HG02763 (cell line): ENCODE results near the gene DAP.
A peak's percentile ranks its signal among the peaks of the same experiment; 100 is the strongest.

Experiments
- ATAC-seq: cut with Tn5 transposase; IDR thresholded peaks from one replicate; pipeline ENCODE4 v1.9.1; 2021; ENCODE audit warnings: mild to moderate bottlenecking, moderate library complexity; ENCODE audit not compliant: unreplicated experiment

DAP gene

GRCh38 chr5:10712574-10713366, 48.3 kb downstream of the DAP start:
- ATAC-seq, result peak; percentile 75

DNA sequence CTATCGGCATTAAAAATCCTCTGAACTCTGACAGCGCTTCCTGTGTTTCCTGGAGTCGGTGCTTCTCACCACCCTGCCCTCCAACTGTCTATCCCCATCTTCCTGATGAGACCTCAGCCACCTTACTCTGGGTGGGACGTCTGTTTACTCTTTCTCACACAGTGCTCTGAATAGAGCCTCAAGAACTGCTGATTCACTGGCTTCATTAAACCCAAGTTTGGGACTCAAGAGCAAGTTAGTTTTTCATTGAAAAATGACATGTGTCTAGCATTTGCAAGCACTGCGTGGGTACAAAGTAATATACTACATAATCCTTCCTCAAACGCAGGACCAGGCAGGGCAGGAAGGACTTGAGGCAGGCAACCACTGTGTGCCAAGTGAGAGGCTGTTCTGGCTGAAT, 49.5 kb downstream of the DAP start:
- ATAC-seq, result no peak

DNA sequence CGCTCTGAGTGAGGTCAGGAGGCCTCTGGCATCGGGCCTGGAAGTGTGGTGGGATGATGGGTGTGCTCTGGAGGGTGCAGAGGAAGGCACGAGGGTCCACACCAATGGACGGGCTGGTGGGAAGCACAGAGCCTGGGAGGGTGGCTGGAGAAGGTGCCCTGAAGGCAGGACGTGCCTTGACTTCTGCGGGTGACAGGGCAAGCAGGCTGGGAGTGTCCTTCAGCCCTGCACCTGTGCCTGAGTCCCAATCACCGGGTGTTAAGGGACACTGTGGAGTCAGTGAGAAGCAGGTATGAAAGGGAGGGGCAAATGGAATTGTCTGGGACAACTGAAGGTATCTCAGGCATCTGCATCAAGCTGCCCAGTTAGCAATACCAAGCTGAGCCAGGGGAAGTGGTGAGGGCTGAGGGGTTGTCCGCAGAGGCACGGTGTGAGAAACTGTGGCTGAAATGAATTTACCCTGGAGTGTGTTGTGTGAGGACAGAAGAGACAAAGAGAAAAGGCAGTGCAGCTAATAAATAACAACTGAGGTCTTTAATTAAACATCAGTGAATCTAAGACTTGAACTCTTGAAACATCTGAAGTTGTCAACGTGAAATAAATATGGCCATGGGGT, 50.4 kb downstream of the DAP start:
- no peak for ATAC-seq

- ATAC-seq, result no peak
These were observed 51.1 kb downstream of the DAP start for GRCh38 chr5:10709933-10710332.

- ATAC-seq, result no peak
These were observed 51.6 kb downstream of the DAP start for GRCh38 chr5:10709409-10709808.

- ATAC-seq, result no peak
These were observed 52.7 kb downstream of the DAP start for GRCh38 chr5:10708189-10708944.

- ATAC-seq, result no peak
These were observed 53.6 kb downstream of the DAP start for GRCh38 chr5:10707198-10708142.

GRCh38 chr5:10706326-10706725, 54.7 kb downstream of the DAP start:
- ATAC-seq, result no peak

- ATAC-seq, result no peak
These were observed 55.3 kb downstream of the DAP start for GRCh38 chr5:10705747-10706146.

DNA sequence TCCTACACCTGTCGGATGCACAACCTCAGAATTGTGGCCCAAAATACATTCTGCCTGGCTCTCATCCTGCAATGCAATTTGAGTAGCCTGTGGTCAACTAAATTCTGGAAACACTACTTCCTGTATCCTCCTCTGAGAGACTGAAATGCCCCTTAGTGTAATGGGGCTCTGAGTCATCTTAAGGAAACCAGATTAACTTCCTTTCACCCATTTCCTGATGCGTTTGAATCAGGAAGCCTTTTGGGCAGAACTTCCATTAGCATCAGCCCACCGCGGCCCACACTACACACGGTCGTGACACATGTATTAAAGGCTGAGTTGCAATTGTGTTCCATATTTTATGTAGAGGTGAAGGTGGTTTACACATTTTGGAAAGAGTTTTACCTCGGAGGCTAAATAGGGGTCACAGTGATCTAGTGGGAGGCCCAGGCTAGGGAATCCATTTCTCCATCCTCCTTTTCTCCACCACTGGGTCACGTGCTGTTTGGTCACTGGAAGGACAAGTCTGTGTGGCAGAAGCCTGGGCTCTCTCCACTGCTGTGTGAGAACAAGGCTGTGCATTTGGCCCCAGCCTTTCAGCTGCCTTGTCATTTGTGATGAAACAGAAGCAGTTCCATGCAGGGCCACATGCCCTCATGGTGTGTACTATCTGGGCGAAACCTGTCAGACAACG, 55.9 kb downstream of the DAP start:
- no peak for ATAC-seq

DNA sequence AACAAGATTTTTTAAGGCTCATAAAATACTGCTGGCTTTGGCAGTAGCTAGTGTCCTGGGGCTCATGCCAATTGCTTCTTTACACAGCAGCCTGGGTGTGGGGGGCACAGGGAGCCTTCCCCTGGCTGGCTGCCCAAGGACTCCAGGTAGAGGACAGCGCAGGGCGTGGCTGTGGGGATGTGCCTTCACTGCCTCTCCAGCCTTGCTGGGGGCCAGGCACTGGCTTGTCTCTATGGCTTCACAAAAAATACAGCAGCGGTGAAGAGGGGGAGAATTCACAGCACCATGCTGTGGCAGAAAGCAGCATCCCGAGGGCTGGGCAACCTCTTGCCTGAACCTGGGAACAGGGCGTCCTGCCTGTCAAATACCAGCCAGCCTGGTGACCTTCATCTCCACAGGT, 57.4 kb downstream of the DAP start:
- ATAC-seq, result no peak

- ATAC-seq, result no peak
These were observed 58.0 kb downstream of the DAP start for GRCh38 chr5:10702911-10703491.

GRCh38 chr5:10702040-10702629, 58.9 kb downstream of the DAP start:
- no peak for ATAC-seq

DNA sequence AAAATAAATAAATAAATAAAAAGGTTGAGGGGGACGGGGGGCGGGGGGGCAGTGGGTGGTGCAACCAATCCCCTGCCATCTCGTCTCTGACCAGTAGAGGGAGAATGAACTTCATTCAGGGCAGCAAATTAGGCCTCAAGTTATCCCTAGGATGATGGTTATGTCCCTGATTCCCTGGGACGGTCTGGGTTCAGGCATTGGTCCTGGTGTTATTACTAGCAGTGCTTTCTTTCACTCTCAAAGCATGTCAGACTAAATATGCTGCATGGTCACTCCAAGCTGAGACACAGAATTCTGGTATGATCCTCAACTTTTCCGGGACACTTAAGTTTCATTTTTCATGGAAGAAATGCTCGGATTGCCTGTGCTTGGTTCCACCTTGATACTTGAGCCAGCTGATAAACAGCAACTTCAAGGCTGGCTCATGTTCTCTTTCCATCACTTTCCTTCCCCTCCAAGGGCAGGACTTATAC, 59.4 kb downstream of the DAP start:
- no peak for ATAC-seq

DNA sequence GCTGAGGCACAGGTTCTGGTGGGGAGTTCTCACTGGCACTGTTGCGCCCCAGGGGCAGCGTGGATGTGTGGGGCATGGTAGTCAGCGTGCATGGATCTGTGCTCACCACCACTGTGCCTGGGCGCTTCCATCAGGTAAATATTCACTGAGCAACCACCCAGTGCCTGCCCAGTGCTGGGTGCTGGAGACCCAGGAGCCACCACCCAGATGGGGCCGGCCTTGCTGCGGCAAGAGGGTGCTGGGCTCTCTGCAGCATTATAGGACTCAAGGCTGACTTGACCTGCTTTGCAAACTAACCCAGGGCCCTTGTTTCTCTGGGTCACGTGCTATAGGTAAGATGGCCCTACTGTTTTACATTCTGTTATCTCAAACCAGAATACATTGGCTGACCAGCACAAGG, 60.5 kb downstream of the DAP start:
- no peak for ATAC-seq

GRCh38 chr5:10699987-10700386, 61.0 kb downstream of the DAP start:
- peak; percentile 58 for ATAC-seq

DNA sequence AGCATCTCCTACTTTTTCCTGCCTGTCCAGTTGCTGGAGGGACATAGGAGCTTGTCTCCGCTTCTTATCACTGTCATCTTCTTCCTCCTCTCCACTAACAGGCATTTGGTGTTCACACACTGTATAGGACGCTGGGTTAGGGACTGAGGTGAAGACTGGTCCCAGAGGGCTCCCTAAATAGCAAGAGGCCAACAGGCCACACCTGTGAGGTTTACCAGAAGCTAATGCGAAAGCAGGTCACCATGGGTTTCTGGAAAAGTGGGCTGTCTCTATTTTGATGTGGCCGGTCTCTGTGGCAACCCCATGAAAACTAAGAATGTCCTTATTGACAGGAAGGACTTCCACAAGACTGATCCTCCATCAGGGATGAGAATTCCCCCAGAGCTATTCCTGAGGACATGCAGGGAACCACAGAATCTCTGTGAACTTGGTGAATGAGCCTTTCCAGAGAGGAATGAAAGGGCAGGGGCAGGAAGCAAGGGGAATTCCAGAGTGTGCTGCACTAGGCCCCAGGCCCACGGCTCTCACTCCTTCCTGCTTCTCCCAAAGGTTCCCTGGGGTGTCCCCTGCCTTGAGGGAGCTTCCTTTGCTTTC, 61.7 kb downstream of the DAP start:
- peak; percentile 58 for ATAC-seq

DNA sequence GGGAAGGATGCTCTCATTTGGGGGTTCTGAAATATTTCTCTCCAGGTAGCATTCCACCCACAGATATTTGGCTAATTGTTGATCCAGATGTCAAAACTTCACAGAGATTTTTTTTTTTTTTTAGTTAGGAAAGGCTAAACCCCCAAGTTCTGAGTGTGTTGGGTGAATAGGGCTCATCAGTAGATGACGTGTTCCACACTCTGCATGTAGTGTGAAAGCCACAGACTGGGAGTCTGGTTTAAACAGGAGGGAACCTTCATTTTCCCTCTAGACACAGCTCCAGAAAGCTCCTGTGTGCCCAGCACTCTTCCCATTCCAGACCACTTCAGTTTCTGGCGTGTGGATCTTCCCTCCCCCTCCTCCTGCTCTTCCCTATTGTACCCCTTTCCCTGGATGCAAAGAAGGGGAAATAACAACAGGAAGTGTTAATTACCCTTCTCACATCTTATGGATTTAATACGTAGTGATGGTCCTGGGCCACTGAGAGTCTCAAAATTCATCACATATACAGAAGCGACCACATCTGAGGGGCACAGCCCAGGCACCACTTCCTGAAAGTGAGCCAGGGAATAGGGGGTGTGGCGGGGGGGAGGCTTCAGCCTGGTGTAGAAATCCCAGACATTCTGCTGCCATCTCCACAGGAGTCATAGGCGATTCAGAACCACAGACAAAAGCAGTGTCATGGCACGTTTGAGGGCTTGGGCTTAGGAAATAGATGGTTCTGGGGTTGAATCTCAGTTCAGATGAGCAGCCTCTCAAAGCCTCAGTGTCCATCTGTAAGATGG, 65.1 kb downstream of the DAP start:
- no peak for ATAC-seq
